Epidermal melanocyte (primary cell): ENCODE results near the gene HMBS.
A peak's percentile ranks its signal among the peaks of the same experiment; 100 is the strongest.

Experiments used
- DNase-seq: peaks from one replicate; pipeline ENCODE4 v3.0.0; 2011; ENCODE audit warnings: low spot score; ENCODE audit not compliant: insufficient read length

The HMBS gene

DNA sequence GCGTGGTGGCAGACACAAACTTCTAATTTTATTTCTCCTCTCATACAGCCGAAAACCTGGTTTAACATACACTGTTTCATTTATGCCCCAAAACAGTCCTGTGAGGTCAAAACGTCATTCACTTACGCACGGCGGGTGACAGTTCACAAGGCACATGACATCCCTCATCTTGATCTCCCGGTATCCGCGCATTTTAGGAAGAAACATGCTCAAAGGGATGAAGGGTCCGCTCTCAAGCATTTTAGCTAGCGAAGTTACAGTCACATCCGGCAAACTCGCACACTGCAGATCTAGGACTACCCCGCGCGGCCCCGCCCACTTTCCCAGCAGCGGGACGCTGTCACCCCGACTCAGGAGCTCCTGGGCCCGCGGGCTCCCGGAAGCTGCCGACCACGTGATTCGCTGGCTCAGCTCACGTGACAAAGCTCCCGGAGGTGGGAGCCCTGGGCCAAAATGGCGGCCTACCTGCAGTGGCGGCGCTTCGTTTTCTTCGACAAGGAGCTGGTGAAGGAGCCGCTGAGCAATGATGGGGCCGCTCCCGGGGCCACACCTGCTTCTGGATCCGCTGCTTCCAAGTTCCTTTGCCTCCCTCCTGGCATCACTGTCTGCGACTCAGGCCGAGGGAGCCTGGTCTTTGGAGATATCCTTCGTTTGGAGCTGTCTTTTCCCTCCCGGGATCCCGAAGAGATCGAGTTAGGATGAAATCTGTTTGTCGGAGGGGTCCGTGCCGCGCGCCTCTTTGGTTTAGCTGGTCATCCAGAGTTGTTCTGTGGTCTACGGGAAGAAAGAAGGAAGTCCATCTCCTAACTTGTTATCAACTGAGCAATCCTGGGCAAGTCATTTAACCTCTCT lies 17.1 kb upstream of the HMBS start, which contains the start of gene VPS11:
VPS11 (plus strand) TSS at position 448 of the 852 bp plus-strand sequence; CDS start at position 454, 6 bp downstream.
- peak; percentile 100 for DNase-seq

DNA sequence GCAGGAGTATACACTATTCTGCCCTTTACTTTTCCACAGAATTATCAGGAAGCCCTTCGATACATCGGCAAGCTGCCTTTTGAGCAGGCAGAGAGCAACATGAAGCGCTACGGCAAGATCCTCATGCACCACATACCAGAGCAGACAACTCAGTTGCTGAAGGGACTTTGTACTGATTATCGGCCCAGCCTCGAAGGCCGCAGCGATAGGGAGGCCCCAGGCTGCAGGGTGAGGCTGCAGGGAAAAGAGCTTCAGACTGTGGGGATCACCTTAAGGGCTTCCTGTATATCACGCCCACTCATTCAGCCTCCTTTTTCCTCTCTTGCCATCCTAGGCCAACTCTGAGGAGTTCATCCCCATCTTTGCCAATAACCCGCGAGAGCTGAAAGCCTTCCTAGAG lies 6.8 kb upstream of the HMBS start:
- DNase-seq = no peak

DNA sequence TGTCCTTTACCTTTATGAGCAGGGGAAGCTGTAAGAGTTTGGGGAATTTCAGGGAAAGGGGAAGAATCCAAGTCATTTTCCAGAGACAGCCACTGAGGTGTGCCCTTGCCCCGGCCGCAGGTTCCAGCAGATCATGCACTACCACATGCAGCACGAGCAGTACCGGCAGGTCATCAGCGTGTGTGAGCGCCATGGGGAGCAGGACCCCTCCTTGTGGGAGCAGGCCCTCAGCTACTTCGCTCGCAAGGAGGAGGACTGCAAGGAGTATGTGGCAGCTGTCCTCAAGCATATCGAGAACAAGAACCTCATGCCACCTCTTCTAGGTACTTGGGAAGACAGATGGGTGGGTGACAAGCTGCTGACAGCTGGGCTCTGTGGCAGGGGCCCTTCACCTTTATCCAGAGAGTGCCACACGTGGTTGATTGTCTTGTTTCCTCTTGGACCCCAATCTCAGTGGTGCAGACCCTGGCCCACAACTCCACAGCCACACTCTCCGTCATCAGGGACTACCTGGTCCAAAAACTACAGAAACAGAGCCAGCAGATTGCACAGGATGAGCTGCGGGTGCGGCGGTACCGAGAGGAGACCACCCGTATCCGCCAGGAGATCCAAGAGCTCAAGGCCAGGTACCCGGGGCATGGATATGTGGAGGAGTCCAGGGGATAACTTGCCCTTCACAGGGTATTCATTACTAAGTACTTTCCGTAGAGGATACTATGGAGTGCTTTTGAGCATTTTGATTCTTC lies 5.8 kb upstream of the HMBS start:
- no peak for DNase-seq

DNA sequence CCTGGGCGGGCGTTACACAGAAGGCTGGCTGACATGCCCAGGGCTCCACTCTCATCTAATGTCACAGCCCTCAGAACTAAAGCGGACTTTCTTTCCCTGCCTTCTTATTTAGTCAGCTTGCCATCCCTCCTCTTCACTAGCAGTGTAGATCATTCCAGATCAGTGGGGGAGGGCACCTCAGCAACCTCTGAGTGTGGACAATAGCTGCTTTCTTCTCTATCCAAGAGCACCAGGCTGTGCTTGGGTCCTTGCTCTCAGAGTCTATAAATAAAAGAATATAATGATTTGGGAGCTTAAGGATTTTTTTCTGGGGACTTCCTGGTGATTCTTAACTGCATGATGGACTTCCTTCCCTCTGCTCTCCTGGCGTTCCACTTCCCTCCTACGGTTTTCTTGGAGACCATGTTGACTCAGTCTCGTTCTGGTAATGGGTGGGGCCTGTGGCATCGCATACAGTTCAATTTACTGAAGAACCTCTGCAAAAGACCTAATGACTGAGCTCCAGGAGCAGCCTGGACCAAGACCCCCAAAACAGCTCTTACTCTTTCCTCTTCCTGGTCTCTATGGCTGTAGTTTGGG lies 2.9 kb upstream of the HMBS start:
- no peak for DNase-seq

DNA sequence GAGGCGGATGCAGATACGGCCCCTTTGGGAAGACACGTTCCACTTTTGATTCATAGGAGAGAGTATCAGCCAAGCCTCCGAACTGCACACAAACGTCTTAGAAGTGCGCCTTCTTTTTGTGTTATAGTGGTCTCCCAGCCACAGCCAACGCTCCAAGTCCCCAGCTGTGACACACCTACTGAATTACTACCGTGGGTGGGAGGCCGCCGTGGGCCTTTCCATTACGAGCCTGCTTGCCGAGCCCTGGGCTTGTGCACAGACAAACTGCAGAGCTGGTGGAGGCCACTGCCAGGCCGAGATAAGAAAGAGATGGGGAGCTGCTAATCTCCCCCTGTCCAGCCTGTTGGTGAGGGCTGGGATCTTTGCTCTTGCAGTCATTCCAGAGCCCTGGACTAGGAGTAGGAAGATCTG lies 761 bp downstream of the HMBS start:
- no peak for DNase-seq

DNA sequence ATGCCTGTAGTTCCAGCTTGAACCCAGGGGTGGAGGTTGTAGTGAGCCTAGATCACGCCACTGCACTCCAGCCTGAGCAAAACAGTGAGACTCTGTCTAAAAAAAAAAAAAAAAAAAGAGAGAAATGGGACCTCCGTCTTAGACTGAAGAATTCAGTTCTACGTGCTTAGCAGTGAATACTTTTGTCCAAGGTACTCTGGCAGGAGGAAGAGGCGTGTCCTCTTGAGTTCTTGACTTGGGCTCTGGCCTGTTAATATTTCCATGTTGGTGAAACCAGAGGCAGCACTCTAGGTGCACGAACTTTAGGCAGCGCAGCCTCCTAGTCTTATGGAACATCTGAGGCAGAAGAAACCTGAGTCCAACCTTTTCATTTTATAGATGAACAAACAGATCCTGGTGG lies 2.4 kb downstream of the HMBS start:
- DNase-seq = no peak

DNA sequence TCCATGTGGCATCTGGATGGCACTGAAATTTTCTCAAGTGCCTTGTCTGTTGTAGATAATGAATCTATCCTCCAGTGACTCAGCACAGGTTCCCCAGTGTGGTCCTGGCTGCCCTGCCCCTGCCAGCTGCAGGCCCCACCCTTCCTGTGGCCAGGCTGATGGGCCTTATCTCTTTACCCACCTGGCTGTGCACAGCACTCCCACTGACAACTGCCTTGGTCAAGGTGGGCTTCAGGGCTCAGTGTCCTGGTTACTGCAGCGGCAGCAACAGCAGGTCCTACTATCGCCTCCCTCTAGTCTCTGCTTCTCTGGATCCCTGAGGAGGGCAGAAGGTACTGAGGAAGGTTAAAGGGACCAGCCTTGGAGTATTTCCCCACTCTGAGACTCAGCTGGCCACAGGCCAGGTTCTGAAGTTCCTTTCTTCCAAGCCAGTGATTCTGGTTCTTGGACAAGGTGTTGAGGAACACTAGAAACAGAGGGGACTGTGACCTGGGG lies 3.1 kb downstream of the HMBS start:
- no peak for DNase-seq

DNA sequence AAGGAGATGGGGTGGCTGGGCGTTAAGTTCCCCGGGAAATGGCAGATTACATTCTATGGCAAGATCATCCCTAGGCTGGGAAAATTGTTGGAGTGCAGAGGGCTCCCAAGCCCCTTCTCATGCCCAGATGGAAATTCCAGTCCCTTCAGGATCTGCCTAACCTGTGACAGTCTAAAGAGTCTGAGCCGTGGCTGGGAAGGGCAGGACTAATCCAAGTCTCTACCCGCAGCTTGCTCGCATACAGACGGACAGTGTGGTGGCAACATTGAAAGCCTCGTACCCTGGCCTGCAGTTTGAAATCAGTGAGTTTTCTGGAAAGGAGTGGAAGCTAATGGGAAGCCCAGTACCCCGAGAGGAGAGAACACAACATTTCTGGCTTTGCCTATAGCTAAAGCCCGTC lies 3.7 kb downstream of the HMBS start:
- no peak for DNase-seq

DNA sequence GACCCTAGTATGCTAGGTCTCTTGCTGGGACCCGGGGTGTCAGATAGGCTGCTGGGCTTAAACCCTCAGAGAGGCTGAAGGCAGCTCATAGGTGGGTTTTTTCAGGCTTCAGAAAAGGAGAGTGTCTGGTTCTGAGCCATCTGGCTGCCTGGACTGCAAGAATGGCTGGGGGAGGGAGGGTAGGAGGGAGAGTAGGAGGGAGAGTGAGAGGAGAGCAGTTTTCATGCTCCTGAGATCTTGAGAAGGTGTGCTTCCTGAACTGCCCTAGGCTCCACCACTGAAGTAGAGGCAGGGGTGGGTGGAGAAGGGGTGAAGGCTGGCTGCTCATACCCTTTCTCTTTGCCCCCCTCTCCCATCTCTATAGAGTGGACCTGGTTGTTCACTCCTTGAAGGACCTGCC lies 4.6 kb downstream of the HMBS start:
- DNase-seq = no peak

DNA sequence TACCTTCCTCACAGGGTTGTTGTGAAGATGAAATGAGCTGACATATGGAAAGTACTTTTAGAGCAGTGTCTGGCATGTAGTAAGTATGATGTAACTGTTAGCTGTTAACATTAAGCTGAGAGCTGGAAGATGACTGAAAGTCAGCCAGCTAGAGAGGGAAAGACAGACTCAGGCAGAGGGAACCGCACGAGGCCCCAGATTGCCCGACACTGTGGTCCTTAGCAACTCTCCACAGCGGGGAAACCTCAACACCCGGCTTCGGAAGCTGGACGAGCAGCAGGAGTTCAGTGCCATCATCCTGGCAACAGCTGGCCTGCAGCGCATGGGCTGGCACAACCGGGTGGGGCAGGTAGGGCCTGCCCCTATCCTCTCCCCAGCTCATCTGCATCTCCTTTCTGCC lies 6.5 kb downstream of the HMBS start:
- no peak for DNase-seq

DNA sequence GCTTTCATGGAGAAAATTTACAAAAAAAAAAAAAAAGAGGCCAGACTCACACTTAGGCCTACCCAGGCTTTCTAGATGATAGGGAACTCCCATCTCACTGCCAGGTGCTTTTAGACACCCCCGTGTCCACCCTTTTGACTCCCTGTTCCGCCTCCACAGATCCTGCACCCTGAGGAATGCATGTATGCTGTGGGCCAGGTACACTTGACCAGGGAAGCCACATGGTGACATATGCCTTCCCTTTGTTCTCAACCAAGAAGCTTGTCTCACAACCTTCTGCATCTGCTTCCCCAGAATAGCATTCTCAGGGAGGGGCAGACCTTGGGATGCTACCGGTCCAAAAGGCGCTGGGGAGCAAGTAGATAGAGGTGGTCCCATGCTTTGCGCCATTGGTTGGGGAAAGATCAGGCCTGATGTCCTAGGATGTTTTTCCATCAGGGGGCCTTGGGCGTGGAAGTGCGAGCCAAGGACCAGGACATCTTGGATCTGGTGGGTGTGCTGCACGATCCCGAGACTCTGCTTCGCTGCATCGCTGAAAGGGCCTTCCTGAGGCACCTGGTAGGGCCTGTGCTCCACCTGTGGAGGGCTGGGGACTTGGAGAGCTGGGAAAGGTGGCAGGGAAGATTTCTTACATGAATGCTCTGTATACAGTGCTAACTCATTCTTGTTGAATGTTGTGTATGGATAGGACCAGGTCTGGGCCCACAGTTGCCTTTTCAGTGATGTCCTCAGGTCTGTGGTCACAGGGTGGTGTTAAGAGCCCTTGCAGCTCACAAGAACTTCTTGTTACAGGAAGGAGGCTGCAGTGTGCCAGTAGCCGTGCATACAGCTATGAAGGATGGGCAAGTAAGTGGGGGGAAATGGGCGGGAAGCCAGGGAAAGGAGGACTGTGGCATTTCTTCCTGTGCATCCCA lies 7.5 kb downstream of the HMBS start:
- DNase-seq = no peak

DNA sequence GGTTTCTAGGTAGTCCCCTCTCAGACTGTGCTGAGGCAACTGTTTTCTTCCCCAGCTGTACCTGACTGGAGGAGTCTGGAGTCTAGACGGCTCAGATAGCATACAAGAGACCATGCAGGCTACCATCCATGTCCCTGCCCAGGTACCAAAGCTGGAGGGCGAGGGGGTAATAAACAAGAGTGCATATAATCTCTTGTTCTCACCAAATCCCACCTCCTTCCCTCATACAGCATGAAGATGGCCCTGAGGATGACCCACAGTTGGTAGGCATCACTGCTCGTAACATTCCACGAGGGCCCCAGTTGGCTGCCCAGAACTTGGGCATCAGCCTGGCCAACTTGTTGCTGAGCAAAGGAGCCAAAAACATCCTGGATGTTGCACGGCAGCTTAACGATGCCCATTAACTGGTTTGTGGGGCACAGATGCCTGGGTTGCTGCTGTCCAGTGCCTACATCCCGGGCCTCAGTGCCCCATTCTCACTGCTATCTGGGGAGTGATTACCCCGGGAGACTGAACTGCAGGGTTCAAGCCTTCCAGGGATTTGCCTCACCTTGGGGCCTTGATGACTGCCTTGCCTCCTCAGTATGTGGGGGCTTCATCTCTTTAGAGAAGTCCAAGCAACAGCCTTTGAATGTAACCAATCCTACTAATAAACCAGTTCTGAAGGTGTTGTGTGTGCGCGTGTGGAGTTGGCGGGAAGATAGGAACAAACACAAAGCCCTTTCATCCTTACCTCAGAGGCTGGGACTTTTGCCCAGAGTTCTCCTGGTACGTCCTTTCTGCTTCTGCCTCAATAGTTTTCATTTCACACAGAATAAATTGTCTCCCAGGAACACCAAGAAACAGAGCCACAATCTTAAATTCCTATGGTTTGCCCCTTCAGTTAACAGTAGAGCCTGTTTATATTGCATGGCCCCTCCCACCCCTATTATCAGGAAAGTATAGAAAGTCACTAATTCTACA lies 8.5 kb downstream of the HMBS start:
- DNase-seq = no peak

DNA sequence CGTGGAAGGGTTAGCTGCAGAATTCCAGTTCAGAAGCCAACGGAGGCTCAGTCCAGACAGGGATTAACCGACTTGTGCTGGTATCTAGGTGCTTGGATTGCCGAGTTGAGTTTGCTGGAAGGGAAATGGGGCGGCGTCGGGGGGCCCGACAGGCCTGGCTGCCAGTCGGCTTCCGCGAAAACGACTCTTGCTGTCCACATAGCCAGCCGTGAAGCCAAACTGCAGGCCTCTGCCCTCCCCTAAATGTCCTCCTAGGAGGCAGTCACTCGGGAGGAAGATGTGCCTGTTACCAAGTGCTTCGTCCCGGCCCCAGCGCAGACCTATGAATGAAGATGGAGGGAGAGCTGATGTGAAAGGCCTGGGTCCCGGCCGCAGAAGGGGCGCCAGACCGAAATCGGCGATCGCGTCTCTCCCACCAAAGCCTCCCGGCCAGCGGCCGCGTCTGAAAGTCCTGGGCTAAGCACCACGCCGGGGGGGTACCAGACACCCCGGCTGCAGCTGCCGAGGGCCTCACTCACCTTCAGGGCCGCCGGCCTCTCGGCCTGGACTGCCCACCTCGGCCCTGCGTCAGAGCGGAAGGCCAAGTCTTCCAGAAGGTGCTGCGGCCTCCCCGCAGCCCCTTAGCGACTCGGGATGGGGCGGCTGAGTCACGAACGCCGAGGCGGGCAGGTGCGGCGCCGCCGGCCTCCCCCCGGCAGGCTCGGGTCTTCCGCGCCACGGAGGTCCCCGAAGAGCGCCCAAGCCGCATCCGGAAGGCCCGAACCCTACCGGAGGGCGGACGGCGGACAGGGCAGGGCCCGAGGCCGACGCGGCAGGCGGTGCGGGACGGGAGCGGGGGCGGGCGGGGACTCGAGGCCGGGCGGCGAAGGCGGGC lies 9.5 kb downstream of the HMBS start:
- no peak for DNase-seq

DNA sequence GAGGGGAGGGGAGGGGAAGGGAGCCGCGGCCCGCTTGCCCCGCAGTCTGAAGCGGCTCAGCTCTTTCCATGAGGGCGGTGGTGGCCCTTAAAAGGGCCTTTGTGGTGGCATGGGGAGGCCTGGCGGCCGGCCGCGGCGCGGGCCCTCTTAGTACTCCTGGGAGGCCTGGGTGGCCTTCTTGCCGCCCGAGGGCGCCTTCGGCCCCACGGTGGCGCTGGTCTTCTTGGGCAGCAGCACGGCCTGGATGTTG lies 10.1 kb downstream of the HMBS start:
- no peak for DNase-seq

DNA sequence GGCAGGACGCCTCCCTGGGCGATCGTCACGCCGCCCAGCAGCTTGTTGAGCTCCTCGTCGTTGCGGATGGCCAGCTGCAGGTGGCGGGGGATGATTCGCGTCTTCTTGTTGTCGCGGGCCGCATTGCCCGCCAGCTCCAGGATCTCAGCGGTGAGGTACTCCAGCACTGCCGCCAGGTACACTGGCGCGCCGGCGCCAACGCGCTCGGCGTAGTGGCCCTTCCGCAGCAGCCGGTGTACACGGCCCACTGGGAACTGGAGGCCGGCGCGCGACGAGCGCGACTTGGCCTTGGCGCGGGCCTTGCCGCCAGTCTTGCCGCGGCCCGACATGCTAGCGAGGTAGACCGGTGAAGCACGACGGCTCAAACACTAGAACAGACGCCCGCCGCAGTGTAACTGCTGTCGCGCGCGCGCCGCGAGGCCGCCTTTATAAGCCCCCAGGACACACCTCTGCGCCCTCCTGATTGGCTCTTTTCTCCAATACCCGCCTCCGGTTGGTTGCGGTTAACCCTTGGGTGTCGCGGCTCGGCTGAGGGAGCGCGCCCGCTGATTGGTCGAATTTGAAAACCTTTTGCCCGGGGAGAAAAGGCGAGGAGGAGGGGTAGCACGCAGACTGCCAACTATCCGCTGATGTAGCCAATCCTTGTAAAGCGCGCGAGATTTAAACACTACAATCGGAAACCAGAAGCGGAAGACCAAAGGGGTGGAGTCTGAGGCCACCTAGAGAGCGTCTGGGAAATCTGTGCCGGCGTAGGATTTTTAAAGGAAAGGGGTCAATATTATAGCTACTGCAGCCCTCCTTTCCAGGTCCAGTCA lies 10.6 kb downstream of the HMBS start:
- peak; percentile 98 for DNase-seq

DNA sequence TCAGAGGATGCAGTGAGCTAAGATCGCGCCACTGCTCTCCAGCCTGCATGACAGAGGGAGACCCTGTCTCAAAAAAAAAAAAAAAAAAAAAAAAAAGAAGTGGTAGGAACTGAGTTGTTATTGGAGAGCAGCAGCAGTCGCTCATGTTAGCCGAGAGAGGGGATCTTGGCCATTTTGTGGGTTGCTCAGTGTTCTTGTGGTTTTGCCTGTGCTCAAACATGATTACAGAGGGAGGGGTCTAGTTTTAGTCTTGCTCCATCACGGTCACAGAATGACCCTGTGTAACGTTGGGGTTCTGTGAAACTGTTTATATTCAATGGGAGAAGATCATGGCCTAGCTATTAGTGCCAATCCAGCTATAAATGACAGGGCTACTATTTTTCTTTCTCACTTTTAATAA lies 15.0 kb downstream of the HMBS start:
- DNase-seq = no peak

DNA sequence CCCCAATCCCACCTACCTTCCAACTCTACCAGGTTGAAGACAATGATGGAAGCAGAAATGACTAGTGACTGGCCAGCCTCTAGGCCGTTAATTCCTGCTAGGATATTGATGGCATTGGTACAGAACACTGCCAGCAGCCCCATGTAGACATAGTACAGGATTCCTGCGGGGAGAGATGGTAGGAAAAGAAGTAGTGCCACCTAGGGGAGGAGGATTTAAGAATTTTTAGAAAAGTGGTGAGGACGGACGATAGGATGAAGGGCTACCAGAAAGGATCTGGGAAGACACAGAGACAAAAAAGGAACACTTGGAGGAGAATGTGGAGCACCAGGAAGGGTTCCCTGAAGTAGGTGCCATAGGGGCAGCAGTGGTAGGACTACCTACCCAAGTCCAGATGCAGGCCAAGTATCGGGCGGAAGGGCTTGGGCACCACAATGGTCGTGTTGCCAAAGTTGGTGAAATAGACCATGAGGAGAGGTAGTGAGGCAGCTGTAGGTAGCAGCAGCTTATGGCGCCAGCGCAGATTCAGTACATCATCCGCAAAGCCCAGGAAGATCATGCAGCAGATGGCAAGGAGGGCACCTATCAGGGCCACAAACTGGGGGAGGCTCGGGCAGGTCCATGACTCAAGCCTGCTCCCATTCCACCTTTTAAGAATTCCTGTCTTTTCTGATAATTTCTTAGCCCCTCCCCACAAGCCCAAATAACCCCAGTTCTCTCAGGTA lies 15.7 kb downstream of the HMBS start:
- no peak for DNase-seq
